Esophagus muscularis mucosa (tissue), 4 donors: ENCODE measurements around the gene DGKA. TPM values are rescaled to one million over a fixed set of nuclear protein-coding genes. Genes with fewer than 3 reads are reported as not detected.

Source experiments
- DNase-seq: peaks from one replicate; pipeline ENCODE4 v3.0.0-alpha.2; 2017; ENCODE audit errors: extremely low spot score
- H3K27ac ChIP-seq, 4 donors: fragments of 200-600 bp; sonication (generic); replicated peaks in 1 of 4; 1 replicate in 3 of 4; 2 replicates in 1 of 4; pipeline ENCODE4 v1.5.1; 2016 to 2019; ENCODE audit warnings: mild to moderate bottlenecking in 1 of 4
- H3K27me3 ChIP-seq, 4 donors: fragments of 200-600 bp; sonication (generic); one replicate each; pipeline versions ENCODE4 v1.5.1 to v1.6.0; 2016 to 2019
- H3K36me3 ChIP-seq, 4 donors: fragments of 200-600 bp; sonication (generic); one replicate each; pipeline ENCODE4 v1.5.1; 2016 to 2019
- H3K4me1 ChIP-seq, 4 donors: fragments of 200-600 bp; sonication (generic); one replicate each; pipeline ENCODE4 v1.5.1; 2016 to 2019
- H3K4me3 ChIP-seq, 4 donors: fragments of 200-600 bp; sonication (generic); 1 replicate in 2 of 4; 2 replicates in 2 of 4; pipeline ENCODE4 v1.5.1; 2016 to 2019; ENCODE audit warnings: mild to moderate bottlenecking in 4 of 4, moderate library complexity in 1 of 4
- H3K9me3 ChIP-seq, 4 donors: fragments of 200-600 bp; sonication (generic); 1 replicate in 3 of 4; 2 replicates in 1 of 4; pipeline ENCODE4 v1.5.1; 2016 to 2019
- CTCF ChIP-seq, 3 experiments: fragments of 200-600 bp in 2 of 3; fragments of 450-650 bp in 1 of 3; sonication (generic) in 2 of 3; IDR thresholded peaks; one replicate each; pipeline ENCODE4 v1.5.1; 2017 to 2019; ENCODE audit warnings: antibody characterized with exemption in 3 of 3, mild to moderate bottlenecking in 2 of 3, moderate library complexity in 1 of 3
- EP300 ChIP-seq: sonication (generic); formaldehyde crosslinking; IDR thresholded peaks from one replicate; pipeline ENCODE4 v1.6.1; 2017; ENCODE audit warnings: antibody characterized with exemption
- POLR2A ChIP-seq: fragments of 450-650 bp; IDR thresholded peaks from one replicate; pipeline ENCODE4 v1.6.1; 2017; ENCODE audit warnings: antibody characterized with exemption, moderate library complexity, mild to moderate bottlenecking, low read depth
- POLR2AphosphoS5 ChIP-seq, 2 donors: sonication (generic); formaldehyde crosslinking; IDR thresholded peaks; one replicate each; pipeline ENCODE4 v1.6.1; 2017; ENCODE audit warnings: antibody characterized with exemption in 2 of 2
- WGBS: methylation state at CpG from one replicate; pipeline ENCODE4 v1.1.5; 2018; 5-methylcytosine and 5-hydroxymethylcytosine counted together
- intact Hi-C: fragments of 100-400 bp; cut with DNase I; formaldehyde crosslinking; loops from one replicate; pipeline ENCODE4 v1.15.1; 2023
- total RNA-seq, 4 donors: library from RNA; depleted of rRNA; stranded (reverse); fragments of >200 nt; gene quantifications; one replicate each; pipeline versions ENCODE4 v1.1.0 to v1.2.1, GENCODE V29; 2016

Gene DGKA
- total RNA-seq, 4 donors from 2014 or later = 18.7 to 39.7 (median 24.7) TPM

GRCh38 chr12:55933799-55934742 is 3.1 kb downstream of the DGKA start:
- TF ChIP-seq POLR2A = no peak
- no peak for TF ChIP-seq CTCF (IDR thresholded peaks at IDR 0.05)
- no peak for TF ChIP-seq POLR2AphosphoS5 (IDR thresholded peaks at IDR 0.05)
- no peak for TF ChIP-seq EP300
- DNase-seq = no peak
- Histone ChIP-seq H3K4me1 (peaks cover 23 to 64% (median 48%) of the 10 kb centered on the region in 4 donors), H3K4me3 (no peak overlapping the region), H3K27me3 (no peaks in the 10 kb centered on the region), H3K9me3 (no peaks in the 10 kb centered on the region), H3K27ac (no peak overlapping the region), H3K36me3 (peaks cover 0 to 6% (median 0%) of the 10 kb centered on the region in 4 donors)
- WGBS = 100% methylated on average over 1 of the region's 1 CpG
- intact Hi-C loops = loop anchor here (5.0 kb wide), 1 partner anchor 33 kb away; the partner anchor contains the start of genes CDK2 and PMEL

GRCh38 chr12:55934773-55935172 is 3.8 kb downstream of the DGKA start:
- Histone ChIP-seq H3K9me3 (no peaks in the 10 kb centered on the region), H3K36me3 (peaks cover 0 to 6% (median 0%) of the 10 kb centered on the region in 4 donors), H3K4me3 (no peak overlapping the region), H3K4me1 (peaks cover 22 to 59% (median 45%) of the 10 kb centered on the region in 4 donors), H3K27me3 (no peaks in the 10 kb centered on the region), H3K27ac (no peak overlapping the region)
- intact Hi-C loops = loop anchor here (5.0 kb wide), 1 partner anchor 33 kb away; the partner anchor contains the start of genes CDK2 and PMEL
- no peak for DNase-seq
- no peak for TF ChIP-seq POLR2AphosphoS5 (IDR thresholded peaks at IDR 0.05)
- no peak for TF ChIP-seq CTCF (IDR thresholded peaks at IDR 0.05)
- TF ChIP-seq EP300 = no peak
- TF ChIP-seq POLR2A = no peak
- WGBS = 80% methylated on average over 1 of the region's 1 CpG

- Histone ChIP-seq H3K4me1 (peaks cover 25 to 59% (median 45%) of the 10 kb centered on the region in 4 donors), H3K27ac (peak overlapping the region; percentile 50 to 68 (median 58))
- DNase-seq = no peak
Observed at GRCh38 chr12:55935738-55936151, 4.8 kb downstream of the DGKA start.

GRCh38 chr12:55937981-55938380 is 7.0 kb downstream of the DGKA start:
- TF ChIP-seq POLR2A (no peak), POLR2AphosphoS5 (IDR thresholded peaks at IDR 0.05) (no peak), CTCF (IDR thresholded peaks at IDR 0.05) (no peak), EP300 (no peak)
- Histone ChIP-seq H3K27me3 (no peaks in the 10 kb centered on the region), H3K4me1 (peaks cover 12 to 42% (median 28%) of the 10 kb centered on the region in 4 donors), H3K9me3 (no peaks in the 10 kb centered on the region), H3K4me3 (no peak overlapping the region), H3K36me3 (peaks cover 0 to 25% (median 1%) of the 10 kb centered on the region in 4 donors), H3K27ac (no peak overlapping the region)
- no peak for DNase-seq
- intact Hi-C loops = no loop called here
- WGBS = 85% methylated on average over 2 of the region's 2 CpGs

More at GRCh38 chr12:55935738-55936151, 4.8 kb downstream of the DGKA start:
- H3K4me3 ChIP-seq = peak overlapping the region; percentile 36 to 48 (median 40)
- H3K36me3 ChIP-seq = peaks cover 0 to 6% (median 0%) of the 10 kb centered on the region in 4 donors
- no peak for TF ChIP-seq EP300
- TF ChIP-seq CTCF (IDR thresholded peaks at IDR 0.05) = peak in 1 of 3 experiments; percentile 4
- no peaks in the 10 kb centered on the region for H3K27me3 ChIP-seq
- intact Hi-C loops = no loop called here
- no peaks in the 10 kb centered on the region for H3K9me3 ChIP-seq
- 53% methylated on average over 23 of the region's 26 CpGs for WGBS
